CD4-positive, alpha-beta T cell treated with Interleukin-6 for 4 hours (primary cell): ENCODE measurements around the gene COL5A2.

Source experiments
- DNase-seq: peaks from one replicate; pipeline ENCODE4 v3.0.0-alpha.2; 2020; ENCODE audit warnings: mixed read lengths

COL5A2 gene

DNA sequence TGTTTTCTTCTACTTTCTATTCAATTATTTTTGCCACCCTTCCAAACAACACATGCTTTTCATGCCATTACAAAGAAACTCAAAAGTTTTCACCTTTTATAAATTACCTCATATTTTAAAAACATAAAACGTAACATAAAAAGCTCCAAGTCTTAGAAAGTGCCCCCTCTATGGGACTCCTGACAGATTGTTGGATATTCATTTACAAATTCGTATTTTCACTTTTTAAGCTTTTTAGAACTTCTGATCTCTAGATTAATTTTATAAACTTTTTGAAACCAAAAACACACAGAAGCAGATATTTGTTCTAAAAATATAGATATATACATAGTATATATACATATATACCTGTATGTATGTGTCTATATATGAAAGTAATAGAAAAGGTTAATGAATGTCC, 1.5 kb downstream of the COL5A2 start:
- DNase-seq: no peak

GRCh38 chr2:189177251-189177840, 2.2 kb downstream of the COL5A2 start:
- no peak for DNase-seq

- DNase-seq: no peak
Observed at GRCh38 chr2:189176516-189176915, 3.0 kb downstream of the COL5A2 start.

DNA sequence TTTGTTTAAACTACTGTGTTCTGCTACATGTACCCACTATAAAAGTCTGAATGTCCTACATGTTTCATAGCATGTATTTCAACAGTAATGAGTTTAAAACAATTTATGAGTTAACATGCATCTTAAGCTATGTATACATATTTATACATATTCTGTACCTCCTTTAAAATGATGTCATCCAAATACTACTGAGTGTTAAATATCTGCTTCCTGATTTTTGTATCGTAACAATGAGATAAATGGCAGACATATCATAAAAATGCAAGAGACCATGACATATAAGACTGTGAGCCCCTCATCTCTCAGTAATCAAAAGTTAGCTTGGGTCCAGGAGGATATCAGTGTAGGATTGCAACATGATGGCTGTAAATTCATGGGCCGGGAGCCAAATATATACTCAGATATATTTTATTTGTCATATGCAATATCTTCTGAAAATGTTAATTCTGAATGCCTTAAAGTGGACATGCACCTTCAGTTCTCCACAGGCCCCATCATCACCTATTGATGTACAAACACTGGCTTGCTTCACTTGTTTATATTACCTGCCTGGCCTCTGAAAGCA, 3.6 kb downstream of the COL5A2 start:
- DNase-seq: no peak

- DNase-seq: no peak
Observed at GRCh38 chr2:189171956-189172609, 7.5 kb downstream of the COL5A2 start.

DNA sequence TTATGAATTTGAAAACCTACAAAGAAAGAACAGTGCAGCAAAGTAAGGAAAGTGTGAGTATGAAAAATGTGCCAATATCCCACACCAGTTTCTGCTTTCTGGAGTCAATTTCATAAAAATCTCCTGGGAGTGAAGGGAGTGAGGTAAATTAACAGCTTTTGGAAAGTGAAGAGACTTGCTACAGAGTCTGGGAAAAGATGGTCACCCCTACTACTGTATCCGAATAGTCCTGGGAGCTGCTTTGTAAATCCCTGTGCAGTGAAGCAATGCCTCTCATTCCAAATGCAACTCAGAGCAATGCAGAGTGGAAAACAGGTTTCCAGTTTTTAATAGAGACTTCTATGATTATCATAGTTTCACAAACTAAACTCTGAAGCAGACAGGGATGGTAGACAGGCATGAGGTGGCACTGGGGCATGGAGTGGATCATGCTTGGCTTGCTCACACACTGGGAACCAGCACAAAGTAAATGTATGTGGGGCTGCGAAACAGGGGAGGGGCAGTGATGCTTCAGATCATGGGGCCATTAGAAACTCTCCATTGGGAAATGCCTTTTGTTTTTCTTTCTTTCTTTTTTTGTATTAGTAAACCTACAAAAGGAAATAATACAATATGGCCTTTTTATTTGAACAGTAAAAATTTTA, 10.6 kb downstream of the COL5A2 start:
- DNase-seq: no peak

GRCh38 chr2:189165656-189166380, 13.7 kb downstream of the COL5A2 start:
- no peak for DNase-seq

DNA sequence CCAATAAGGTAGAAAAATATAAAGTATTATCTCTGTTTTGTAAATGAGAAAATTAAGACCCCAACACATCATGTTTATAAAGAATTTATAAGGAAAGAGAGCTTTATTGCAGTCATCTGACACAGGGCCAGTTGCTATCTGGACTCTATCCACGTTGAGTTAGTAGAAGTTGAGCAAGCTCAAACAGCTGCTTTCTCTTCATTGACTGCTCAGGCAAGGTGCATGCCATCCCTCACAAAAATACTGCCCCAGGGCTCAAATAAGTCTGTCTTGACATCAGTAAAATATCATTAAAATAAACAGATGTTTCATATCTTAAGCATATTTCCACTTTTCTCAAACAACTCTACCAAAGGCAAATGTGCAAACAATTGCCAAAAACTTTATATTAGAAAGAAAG, 14.8 kb downstream of the COL5A2 start:
- no peak for DNase-seq

DNA sequence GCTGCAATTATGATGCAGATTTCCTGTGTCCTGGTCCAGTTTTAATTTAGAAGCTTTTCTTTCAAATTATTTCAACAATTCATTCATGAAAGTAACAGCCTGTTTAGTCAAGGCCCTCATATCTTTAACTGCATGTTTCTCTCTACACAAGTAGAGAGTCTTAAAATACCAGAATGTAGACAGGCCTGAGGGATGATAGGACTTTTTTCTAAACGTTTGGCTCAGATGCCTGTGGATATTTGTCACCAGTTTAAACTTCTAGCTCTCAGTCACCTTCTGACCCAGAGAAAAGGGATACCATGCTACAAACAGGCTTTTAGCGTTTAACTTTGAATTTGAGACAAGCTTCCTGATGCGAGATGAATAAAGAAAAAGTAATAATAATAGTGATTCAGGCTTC, 15.7 kb downstream of the COL5A2 start:
- DNase-seq: no peak

DNA sequence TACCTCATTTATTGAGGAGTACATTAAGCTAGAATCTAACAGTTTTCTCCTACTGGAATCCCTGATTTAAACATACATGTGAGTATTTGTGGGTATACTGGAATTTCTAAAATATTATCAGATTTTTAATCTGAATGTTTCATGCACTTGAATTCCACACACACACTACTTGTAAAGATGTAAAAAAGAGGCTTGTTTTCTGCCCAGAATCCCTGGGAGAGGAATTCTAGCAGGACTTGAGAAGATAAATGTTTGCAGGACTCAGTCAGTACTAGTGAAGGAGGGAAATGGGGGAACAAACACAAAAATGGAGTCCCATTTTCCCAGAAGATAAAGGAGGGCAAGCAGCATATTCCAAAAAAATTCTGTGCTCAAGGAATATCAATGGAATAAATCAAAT, 17.0 kb downstream of the COL5A2 start:
- DNase-seq: no peak

DNA sequence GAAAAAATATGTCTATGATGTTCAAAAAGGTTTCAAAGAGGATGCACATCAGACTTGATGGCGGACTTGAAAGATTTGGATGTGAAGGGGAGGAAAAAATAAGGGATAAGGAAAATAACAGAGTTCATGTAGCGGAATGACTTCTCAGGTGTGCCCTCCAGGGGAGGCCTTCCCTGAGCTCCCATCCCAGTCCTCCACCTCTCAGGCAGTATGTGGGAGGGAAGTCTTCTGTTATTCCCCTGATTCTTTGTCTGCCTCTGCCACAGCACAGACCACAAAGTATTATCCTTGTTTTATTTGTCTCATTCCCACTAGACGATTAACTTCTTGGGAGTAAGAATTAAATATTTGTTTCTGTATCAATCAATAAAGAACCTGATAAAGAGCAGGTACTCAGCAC, 17.7 kb downstream of the COL5A2 start:
- DNase-seq: no peak

DNA sequence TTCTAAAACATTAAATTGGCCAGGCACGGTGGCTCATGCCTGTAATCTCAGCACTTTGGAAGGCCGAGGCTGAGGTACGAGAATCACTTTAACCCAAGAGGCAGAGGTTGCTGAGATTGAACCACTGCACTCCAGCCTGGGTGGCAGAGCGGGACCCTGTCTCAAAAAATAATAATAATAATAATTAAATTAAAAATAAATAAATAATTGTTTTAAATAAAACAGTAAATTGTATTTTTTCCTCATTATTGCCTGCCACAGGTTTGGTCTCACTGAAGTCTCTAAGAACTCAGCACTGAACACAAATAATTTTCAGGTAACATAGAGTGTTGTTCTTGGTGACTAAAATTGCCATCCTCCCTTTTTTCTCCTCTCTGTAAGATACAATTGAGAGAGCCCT, 19.8 kb downstream of the COL5A2 start:
- DNase-seq: no peak

- no peak for DNase-seq
Observed at GRCh38 chr2:189159273-189159672, 20.3 kb downstream of the COL5A2 start.

- no peak for DNase-seq
Observed at GRCh38 chr2:189157939-189158338, 21.6 kb downstream of the COL5A2 start.

GRCh38 chr2:189157456-189157855, 22.1 kb downstream of the COL5A2 start:
- no peak for DNase-seq

- no peak for DNase-seq
Observed at GRCh38 chr2:189155795-189156194, 23.8 kb downstream of the COL5A2 start.

GRCh38 chr2:189153619-189154018, 25.9 kb downstream of the COL5A2 start:
- DNase-seq: no peak

DNA sequence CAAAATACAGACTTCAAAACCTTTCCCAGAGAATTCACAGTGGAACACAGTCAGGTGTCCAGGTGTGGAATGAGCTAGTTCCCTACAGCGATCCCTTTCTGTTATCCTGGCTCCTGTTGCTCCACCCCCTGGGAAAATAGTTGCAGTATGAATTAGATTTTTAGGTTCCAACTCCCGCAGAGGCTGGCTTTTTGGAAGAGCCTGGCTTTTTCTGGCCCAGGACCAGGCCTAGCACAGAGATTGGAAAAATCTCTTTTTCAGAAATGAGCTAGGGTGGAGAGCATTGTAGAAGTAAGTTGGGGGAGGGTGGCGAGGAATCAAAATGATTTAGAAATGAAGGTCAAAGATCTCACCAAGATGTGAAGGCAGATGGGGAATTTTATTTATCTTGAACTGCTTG, 27.1 kb downstream of the COL5A2 start:
- no peak for DNase-seq

DNA sequence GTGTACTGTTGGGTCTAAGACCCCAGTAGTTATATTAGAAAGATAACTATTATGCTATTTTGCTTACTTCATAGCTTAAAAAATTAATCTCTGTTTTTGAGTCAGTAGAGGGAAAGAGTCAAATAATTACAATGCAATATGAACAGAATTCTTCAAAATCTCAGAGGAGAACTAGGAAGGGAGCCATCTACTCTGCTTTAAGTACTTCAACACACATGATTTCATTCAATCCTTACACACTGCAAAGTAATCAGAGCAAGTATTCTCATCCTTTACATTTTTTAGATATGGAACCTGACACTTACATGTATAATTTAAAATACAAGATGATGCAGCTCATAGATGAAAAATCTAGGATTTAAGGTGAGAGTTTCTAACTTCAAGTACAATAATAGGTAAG, 27.7 kb downstream of the COL5A2 start:
- DNase-seq: no peak

GRCh38 chr2:189150033-189150432, 29.5 kb downstream of the COL5A2 start:
- no peak for DNase-seq

GRCh38 chr2:189147989-189148388, 31.6 kb downstream of the COL5A2 start:
- DNase-seq: no peak

DNA sequence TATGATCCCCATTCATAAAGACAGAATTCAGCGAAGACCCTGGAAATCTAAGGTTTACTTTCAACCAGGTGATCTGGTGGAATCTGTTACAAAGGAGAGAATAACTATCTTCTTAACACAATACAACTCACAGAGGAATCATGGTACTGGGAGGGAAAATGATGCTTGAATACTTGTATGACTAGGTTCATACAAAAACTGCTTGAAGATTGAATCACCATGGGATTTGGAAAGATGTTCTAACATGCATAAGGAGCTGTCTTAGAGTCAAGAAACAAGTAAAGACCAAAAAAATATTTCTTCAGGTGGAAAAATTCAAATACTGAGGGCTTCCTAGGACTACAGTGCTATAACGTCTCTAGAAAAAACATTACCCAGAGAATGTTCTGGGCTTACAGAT, 32.2 kb downstream of the COL5A2 start:
- no peak for DNase-seq

DNA sequence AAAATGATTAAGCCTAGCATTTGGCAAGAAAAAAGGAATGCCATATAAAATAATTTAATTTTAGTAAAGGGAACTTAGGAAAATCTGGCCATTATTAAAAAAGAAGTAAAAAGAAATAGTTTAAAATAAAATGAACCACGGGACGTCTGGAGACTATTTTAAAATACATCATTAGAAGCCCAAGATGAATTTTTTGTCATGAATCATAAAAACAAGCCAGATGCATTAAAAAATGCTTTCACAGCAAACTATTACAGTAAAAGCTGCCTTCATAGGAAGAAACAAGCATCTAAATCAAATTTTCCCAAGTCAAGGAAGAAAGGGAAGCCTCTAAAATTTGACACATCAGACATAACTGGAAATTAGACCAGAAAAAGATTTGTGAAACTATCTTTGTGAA, 33.0 kb downstream of the COL5A2 start:
- no peak for DNase-seq
